Measurements from ENCODE around the gene MAX.

- TF ChIP-seq ZNF331 (CRISPR knock-in tag; IDR thresholded peaks at IDR 0.05; ENCODE audit: low read depth) = no peak
- TF ChIP-seq CTCF (conservative IDR thresholded peaks at IDR 0.05; ENCODE audit: low read depth in 2 of 2) = no peak
- TF ChIP-seq EZH2phosphoT487 (IDR thresholded peaks at IDR 0.05; ENCODE audit: unreplicated experiment) = no peak
Observed at GRCh38 chr14:65082930-65083329, 19.4 kb downstream of the MAX start.

Data from GM23338 (cell line).